Stimulated activated CD4-positive, alpha-beta T cell treated with anti-CD3 and anti-CD28 coated beads, Interleukin-15, amount 100 ng/mL, for 24 hours (primary cell): ENCODE data around the gene PDXDC1.
"Not testable (repeated sequence)": the region's sequence is repeated elsewhere in the genome, so short reads cannot be mapped to it uniquely, and the experiment has no call there.

Experiments used
- DNase-seq: peaks from one replicate; pipeline ENCODE4 v3.0.0-alpha.2; 2020

Gene PDXDC1

DNA sequence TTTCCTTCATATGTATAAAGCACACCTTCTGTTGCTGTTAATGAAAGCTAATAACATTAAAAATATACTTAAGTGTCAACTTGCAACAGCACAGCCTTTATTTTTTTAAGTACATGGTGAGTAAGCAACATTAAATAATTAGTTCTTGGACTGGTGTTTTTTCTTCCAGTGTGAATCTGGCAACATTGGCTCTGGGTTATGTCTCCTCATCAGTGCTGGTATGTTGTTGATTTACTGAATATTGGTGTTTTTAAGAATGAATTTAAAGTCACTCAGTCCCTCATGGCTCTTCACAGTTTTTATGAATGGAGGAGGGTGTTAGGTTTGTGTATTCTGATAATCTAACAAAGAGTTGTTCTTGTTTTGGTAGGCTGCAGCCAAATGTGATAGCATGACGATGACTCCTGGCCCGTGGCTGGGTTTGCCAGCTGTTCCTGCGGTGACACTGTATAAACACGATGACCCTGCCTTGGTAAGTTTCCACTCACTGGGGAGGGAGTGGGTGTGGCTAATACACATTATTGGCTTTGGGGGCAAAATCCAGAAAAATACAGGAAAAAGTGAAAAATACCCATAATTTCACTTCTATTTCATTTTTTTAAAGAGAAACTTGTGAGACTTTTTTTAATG is 42.2 kb downstream of the PDXDC1 start:
- DNase-seq, result not testable (repeated sequence)

GRCh38 chr16:15021429-15021828 is 46.6 kb downstream of the PDXDC1 start:
- not testable (repeated sequence) for DNase-seq

DNA sequence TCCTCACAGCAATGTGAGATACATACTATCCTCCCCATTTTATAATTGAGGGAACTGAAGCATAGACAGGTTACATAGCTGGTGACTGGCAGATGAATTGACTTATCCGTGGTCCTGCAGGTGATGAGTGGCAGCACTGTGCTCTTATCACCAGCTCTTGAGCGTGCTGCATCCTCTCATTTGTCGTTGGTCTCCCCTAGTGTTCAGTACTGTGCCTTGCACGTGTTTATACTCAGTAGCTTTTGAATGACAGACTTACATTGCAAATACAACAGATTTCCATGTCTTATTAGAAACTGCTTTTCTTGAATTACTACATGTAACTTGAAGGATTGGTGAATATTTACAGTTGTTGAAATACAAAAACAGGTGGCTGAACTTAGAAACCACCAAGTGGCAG is 47.4 kb downstream of the PDXDC1 start:
- DNase-seq, result peak; percentile 28

- not testable (repeated sequence) for DNase-seq
Observed at GRCh38 chr16:15023381-15024077, 48.7 kb downstream of the PDXDC1 start.

- not testable (repeated sequence) for DNase-seq
Observed at GRCh38 chr16:15024858-15025199, 50.0 kb downstream of the PDXDC1 start.

DNA sequence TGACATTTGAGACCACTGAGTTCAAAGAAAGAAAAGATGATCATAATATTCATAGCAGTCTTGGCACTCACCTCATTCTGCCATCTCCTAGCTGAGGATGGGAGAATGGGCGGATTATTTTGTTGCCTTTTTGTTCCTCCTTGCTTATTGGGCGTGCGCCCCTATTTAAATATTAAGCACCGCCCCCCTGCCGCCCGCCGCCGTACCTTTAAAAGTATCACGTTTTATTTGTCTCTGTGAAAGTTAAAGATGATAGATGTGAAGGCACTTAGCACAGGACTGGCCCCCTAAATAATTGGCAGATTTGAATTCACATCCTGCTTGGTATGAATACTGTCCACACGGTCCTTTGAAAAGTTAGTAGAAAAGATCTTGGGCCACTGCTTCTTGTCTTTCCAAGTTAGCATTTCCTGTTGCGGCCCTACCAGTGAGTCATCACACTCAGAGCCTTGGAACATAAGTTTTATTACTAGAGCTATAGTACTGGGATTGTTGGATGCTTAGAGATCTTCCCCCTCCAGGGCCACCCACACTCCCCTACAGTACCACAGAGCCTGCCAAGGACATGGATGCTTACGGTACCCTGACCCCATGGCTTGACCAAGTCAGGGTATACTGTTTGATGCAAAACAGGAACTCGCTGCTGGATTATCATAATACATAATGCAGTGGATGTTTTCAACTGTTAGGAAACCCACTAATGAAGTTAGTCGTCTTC is 50.6 kb downstream of the PDXDC1 start:
- DNase-seq, result not testable (repeated sequence)

GRCh38 chr16:15027051-15027450 is 52.2 kb downstream of the PDXDC1 start:
- DNase-seq, result not testable (repeated sequence)

DNA sequence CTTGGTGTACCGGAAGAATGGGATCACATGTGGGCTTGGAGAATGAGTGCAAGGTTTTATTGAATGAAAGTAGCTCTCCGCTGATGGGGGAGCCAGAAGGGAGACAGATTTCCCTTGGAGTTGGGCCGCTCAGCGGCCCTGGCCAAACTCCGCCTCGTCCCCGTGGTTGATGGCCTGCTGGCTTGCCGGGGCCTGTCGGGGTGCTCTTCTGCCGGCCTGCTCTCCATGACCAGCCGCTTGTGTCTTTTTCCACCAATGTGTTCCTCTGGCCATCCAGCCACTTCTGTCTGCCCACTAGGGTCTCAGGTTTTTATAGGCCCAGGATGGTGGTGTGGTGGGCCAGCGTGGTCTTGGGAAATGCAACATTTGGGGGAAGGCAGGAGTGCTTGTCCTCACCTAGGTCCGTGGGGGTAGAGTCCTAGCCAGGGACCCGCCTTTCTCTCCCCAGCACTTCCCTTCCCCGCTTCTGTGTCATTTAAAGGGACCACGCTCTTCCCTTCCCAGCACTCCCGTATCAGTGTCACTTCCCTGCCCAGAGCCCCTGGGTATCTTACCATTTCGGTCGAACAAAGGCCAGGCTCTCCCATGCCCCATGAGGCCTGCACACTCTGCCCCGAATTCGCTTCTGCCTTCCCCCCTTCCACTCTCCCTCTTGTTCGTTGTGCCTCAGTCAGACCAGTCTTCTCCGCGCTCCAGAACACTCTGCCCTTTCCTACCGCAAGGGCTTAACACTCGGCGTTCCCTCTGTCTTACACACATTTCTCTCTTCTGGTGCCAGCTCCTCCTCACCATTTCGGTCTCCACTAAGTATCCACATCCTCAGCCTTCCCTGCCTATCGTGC is 52.9 kb downstream of the PDXDC1 start:
- DNase-seq, result not testable (repeated sequence)

GRCh38 chr16:15028345-15028715 is 53.5 kb downstream of the PDXDC1 start:
- not testable (repeated sequence) for DNase-seq

GRCh38 chr16:15028801-15029698 is 54.2 kb downstream of the PDXDC1 start:
- DNase-seq, result not testable (repeated sequence)

- not testable (repeated sequence) for DNase-seq
Observed at GRCh38 chr16:15029749-15030148, 54.9 kb downstream of the PDXDC1 start.

DNA sequence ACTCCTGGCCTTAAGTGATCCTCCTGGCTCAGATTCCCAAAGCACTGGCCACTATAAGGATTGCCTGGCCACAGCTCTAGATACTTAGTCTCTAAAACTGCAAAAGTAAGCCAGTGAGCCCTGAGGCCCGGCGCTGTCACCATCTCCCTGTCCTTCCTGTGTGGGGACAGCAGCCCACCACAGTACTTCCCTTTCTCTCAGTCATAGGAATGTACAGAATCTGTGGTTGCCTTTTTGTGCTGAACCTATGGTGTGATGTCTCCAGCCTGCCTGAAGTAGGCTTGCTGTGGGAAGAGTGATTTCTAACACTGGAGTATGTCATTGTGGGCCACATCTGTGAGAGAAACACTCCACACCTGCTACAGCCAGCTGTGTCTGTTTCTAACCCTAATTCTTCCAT is 56.4 kb downstream of the PDXDC1 start:
- DNase-seq, result no peak

DNA sequence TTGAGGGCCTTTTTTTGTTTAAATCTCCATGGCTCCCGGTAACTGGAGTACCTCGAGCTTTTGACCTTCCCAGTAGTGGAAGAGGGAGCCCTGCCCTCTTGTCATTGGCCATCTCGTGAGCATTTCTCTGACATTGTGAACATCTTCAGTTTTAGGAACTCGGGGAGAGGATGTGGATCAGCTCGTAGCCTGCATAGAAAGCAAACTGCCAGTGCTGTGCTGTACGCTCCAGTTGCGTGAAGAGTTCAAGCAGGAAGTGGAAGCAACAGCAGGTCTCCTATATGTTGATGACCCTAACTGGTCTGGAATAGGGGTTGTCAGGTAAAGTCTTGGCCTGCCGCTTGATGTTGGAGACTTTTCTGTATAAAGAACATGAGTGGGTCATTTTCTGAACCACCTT is 56.8 kb downstream of the PDXDC1 start:
- no peak for DNase-seq

DNA sequence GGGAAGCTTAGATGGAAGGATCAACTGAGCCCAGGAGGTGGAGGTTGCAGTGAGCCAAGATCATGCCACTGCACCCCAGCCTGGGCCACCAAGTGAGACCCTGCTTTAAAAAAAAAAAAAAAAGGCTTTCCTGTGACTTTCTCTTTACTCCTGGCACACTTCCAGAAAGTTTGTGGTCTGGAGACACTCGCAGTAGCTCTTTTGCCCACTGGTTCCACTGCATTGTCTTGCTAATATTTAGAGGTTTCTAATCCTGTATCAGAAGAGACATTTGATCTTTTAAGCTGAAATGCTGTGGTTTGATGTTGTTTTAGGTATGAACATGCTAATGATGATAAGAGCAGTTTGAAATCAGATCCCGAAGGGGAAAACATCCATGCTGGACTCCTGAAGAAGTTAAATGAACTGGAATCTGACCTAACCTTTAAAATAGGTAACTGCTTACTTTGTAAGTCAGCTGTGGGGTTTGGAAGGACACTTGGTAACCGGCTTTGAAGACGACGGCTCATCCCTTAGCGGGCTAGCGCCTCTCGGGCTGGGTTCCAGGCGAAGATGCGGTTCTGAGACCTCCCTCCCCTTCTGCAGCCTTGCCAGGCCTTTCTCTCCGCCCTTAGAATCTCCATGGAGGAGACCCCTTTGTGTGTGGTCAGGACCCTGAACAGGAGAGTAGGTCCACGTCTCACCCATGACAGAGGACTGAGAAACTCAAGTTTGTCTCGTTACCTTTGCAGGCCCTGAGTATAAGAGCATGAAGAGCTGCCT is 57.9 kb downstream of the PDXDC1 start:
- no peak for DNase-seq

- no peak for DNase-seq
Observed at GRCh38 chr16:15033309-15033707, 58.5 kb downstream of the PDXDC1 start.

DNA sequence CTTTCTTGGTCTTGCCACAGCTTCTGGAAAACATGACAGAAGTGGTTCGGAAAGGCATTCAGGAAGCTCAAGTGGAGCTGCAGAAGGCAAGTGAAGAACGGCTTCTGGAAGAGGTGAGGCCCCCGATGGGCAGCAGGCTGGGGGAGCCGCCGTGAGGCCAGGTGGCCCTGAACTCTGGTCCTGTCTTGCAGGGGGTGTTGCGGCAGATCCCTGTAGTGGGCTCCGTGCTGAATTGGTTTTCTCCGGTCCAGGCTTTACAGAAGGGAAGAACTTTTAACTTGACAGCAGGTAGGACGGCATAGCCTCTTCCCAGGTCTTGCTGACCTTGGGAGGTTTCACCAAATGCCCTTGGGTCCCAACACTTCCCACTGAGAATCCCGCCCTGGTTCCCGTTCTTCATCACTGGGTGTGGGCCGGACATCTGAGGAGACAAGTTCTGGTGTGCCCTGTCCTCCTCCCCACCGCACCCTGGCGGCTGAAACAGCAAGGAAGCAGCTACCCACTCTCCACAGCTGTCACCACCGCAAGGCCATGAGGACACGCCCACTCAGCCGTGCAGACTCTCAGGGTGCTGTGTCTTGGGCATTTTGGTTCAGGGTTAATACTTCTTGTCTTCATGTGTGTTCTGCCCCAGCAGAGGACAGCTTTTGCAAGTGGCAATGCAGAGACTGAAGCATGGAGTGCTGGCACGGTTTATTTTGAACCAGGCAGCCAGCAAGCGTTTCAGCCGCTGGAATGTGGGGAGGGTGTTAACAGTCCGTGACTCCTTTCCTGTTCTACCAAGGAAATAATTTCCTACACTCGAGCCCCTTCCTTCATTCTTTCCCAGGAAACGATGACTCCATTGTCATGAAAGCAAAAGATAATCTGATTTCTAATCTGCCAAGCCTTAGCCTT is 59.7 kb downstream of the PDXDC1 start:
- no peak for DNase-seq

DNA sequence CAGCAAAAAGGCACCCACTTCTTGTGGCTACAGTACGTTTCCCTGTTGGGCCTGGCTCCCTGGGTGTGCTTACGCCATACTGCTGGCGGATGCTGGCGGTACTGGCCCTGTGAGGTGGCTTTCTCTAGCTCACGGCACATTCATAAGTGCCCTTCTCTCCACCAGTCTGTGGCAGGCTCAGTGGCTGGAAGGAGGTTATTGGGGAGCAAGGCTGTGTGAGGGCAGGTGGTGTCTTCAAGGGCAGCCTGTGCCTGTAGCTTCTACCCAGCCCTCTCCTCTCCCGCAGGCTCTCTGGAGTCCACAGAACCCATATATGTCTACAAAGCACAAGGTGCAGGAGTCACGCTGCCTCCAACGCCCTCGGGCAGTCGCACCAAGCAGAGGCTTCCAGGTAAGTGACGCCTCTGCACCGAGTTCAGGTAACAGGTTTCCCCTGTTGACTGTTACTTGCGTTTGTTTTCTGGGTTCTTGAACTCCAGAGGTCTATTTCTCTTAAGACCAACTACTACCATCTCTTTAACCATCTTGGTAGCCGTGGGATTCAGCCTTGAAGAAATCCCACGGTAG is 60.4 kb downstream of the PDXDC1 start:
- no peak for DNase-seq

GRCh38 chr16:15037003-15037402 is 62.2 kb downstream of the PDXDC1 start:
- no peak for DNase-seq

DNA sequence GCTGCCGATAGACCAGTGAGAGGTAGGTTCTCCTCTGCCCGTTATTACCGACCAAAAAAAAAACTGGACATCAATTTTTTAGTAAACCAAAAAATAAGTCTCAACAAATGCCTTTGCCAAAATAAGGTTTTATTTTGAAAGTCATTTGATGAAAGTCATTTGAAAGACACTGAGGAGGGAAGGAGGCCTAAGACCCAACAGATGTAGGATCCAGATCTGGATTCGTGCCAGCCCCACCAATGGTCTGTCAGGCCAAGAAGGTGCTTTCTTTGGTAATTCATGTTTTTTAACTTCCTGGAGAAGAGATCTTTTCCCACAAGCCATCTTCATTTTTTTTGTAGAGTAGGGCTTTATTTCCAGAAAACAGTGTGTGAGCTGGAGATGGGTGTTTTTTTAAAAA is 62.9 kb downstream of the PDXDC1 start:
- DNase-seq, result no peak

DNA sequence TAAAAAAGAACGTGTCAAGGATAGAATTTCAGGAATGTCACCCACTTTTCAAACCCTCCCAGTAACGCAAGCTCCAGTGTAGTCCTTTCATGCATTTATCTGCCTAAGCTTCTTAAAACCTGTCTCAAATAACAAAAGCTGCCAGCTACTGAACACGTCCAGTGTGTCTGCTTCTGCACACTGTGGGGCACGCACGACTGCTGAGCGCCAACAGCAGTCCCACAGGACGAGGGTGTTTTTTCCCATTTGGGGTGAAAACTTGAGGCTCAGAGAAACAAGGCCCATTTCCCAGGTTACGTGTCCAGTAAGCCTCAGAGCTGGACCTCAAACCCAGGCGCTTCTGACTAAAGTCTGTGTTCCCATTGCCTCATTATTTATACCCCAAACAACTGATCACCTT is 63.9 kb downstream of the PDXDC1 start:
- no peak for DNase-seq
